Neural progenitor cell (in vitro differentiated cells): ENCODE results near the gene MAP2K7.

ENCODE experiments used
- CTCF ChIP-seq: fragments of 200-600 bp; sonication (generic); IDR thresholded peaks from 2 replicates; pipeline ENCODE4 v1.5.1; 2017; ENCODE audit warnings: antibody characterized with exemption, mild to moderate bottlenecking
- EZH2 ChIP-seq: fragments of 200-600 bp; sonication (generic); IDR thresholded peaks from 2 replicates; pipeline ENCODE4 v1.6.1; 2017; ENCODE audit warnings: antibody characterized with exemption, mild to moderate bottlenecking, moderate library complexity

GRCh38 chr19:7922836-7923195 is 19.1 kb downstream of the MAP2K7 start:
- TF ChIP-seq EZH2 (no peak), CTCF (no peak)
